Stimulated activated CD8-positive, alpha-beta memory T cell treated with anti-CD3 and anti-CD28 coated beads, Interleukin-2, amount 100 ng/mL, for 48 hours (primary cell): ENCODE measurements around the gene ZNF665.
A peak's percentile ranks its signal among the peaks of the same experiment; 100 is the strongest.
"Not testable (repeated sequence)": the region's sequence is repeated elsewhere in the genome, so short reads cannot be mapped to it uniquely, and the experiment has no call there.

Experiments used
- DNase-seq, 2 donors: peaks; one replicate each; pipeline ENCODE4 v3.0.0-alpha.2; 2020; ENCODE audit warnings: low read depth in 2 of 2

The ZNF665 gene

GRCh38 chr19:53192771-53193534 lies at the start of gene ZNF665:
TSS of gene ZNF665 (minus strand) at chr19:53193358. CDS start at chr19:53182898, 10,460 bp downstream.
- DNase-seq: peak; percentile 52 to 71

GRCh38 chr19:53237114-53237777 lies 44.1 kb upstream of the ZNF665 start:
- no peak for DNase-seq

- DNase-seq: no peak
These were observed 31.4 kb upstream of the ZNF665 start for GRCh38 chr19:53224606-53225005.

GRCh38 chr19:53222716-53223115 lies 29.6 kb upstream of the ZNF665 start:
- not testable (repeated sequence) for DNase-seq

GRCh38 chr19:53212703-53213320 lies 19.7 kb upstream of the ZNF665 start:
- no peak for DNase-seq

GRCh38 chr19:53211554-53211953 lies 18.4 kb upstream of the ZNF665 start:
- DNase-seq: not testable (repeated sequence)

GRCh38 chr19:53196777-53197396 lies 3.7 kb upstream of the ZNF665 start:
- peak; percentile 89 to 98 for DNase-seq

GRCh38 chr19:53195265-53195903 lies 2.2 kb upstream of the ZNF665 start:
- DNase-seq: peak; percentile 21 to 32

- no peak for DNase-seq
These were observed 521 bp upstream of the ZNF665 start for GRCh38 chr19:53193535-53194222.

- no peak for DNase-seq
These were observed 2.9 kb downstream of the ZNF665 start for GRCh38 chr19:53190253-53190652.

GRCh38 chr19:53189691-53190198 lies 3.4 kb downstream of the ZNF665 start:
- not testable (repeated sequence) for DNase-seq

- DNase-seq: not testable (repeated sequence)
These were observed 7.8 kb downstream of the ZNF665 start for GRCh38 chr19:53185155-53185882.

- no peak for DNase-seq
These were observed 9.9 kb downstream of the ZNF665 start for GRCh38 chr19:53183146-53183764.

- DNase-seq: no peak
These were observed 11.0 kb downstream of the ZNF665 start for GRCh38 chr19:53182202-53182601.

- no peak for DNase-seq
These were observed 15.2 kb downstream of the ZNF665 start for GRCh38 chr19:53177986-53178385.

GRCh38 chr19:53172889-53173288 lies 20.3 kb downstream of the ZNF665 start:
- DNase-seq: no peak

GRCh38 chr19:53165691-53166091 lies 27.5 kb downstream of the ZNF665 start:
- no peak for DNase-seq

- DNase-seq: no peak
These were observed 32.0 kb downstream of the ZNF665 start for GRCh38 chr19:53161123-53161522.

- DNase-seq: no peak
These were observed 32.8 kb downstream of the ZNF665 start for GRCh38 chr19:53160350-53160749.
